Esophagus muscularis mucosa (tissue), 3 donors: ENCODE measurements around the gene SLC35G3.

Source experiments
- POLR2A ChIP-seq: fragments of 450-650 bp; IDR thresholded peaks from one replicate; pipeline ENCODE4 v1.6.1; 2017; ENCODE audit warnings: antibody characterized with exemption, moderate library complexity, mild to moderate bottlenecking, low read depth
- POLR2AphosphoS5 ChIP-seq, 2 donors: sonication (generic); formaldehyde crosslinking; IDR thresholded peaks; one replicate each; pipeline ENCODE4 v1.6.1; 2017; ENCODE audit warnings: antibody characterized with exemption in 2 of 2
- TF ChIP-seq, protein P1 (sequence below), 3 experiments: fragments of 200-600 bp in 2 of 3; fragments of 450-650 bp in 1 of 3; sonication (generic) in 2 of 3; IDR thresholded peaks; one replicate each; pipeline ENCODE4 v1.5.1; 2017 to 2019; ENCODE audit warnings: antibody characterized with exemption in 3 of 3, mild to moderate bottlenecking in 2 of 3, moderate library complexity in 1 of 3

GRCh38 chr17:35164716-35165115 is 29.5 kb downstream of the SLC35G3 start:
- TF ChIP-seq, protein P1, sequence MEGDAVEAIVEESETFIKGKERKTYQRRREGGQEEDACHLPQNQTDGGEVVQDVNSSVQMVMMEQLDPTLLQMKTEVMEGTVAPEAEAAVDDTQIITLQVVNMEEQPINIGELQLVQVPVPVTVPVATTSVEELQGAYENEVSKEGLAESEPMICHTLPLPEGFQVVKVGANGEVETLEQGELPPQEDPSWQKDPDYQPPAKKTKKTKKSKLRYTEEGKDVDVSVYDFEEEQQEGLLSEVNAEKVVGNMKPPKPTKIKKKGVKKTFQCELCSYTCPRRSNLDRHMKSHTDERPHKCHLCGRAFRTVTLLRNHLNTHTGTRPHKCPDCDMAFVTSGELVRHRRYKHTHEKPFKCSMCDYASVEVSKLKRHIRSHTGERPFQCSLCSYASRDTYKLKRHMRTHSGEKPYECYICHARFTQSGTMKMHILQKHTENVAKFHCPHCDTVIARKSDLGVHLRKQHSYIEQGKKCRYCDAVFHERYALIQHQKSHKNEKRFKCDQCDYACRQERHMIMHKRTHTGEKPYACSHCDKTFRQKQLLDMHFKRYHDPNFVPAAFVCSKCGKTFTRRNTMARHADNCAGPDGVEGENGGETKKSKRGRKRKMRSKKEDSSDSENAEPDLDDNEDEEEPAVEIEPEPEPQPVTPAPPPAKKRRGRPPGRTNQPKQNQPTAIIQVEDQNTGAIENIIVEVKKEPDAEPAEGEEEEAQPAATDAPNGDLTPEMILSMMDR (IDR thresholded peaks at IDR 0.05): no peak
- TF ChIP-seq POLR2A (no peak), POLR2AphosphoS5 (IDR thresholded peaks at IDR 0.05) (no peak)
